HG03571 (cell line): ENCODE measurements around the gene TLCD5.

ENCODE experiments used
- ATAC-seq: cut with Tn5 transposase; IDR thresholded peaks from one replicate; pipeline ENCODE4 v1.9.1; 2021; ENCODE audit not compliant: unreplicated experiment

TLCD5 gene

GRCh38 chr11:120307476-120307875, 17.6 kb upstream of the TLCD5 start:
- no peak for ATAC-seq

- no peak for ATAC-seq
Measured at GRCh38 chr11:120308081-120308480, 17.0 kb upstream of the TLCD5 start.

GRCh38 chr11:120310870-120311269, 14.2 kb upstream of the TLCD5 start:
- no peak for ATAC-seq

GRCh38 chr11:120314861-120315260, 10.2 kb upstream of the TLCD5 start:
- no peak for ATAC-seq

- ATAC-seq = no peak
Measured at GRCh38 chr11:120316880-120317688, 8.0 kb upstream of the TLCD5 start.

GRCh38 chr11:120317689-120318480, 7.2 kb upstream of the TLCD5 start:
- ATAC-seq = no peak

GRCh38 chr11:120318906-120319305, 6.2 kb upstream of the TLCD5 start:
- no peak for ATAC-seq

- ATAC-seq = no peak
Measured at GRCh38 chr11:120326228-120326627, 1.1 kb downstream of the TLCD5 start.

GRCh38 chr11:120326845-120327281, 1.8 kb downstream of the TLCD5 start:
- ATAC-seq = no peak

GRCh38 chr11:120327311-120327710, 2.2 kb downstream of the TLCD5 start:
- no peak for ATAC-seq

- ATAC-seq = no peak
Measured at GRCh38 chr11:120329556-120329955, 4.5 kb downstream of the TLCD5 start.

GRCh38 chr11:120330045-120330444, 4.9 kb downstream of the TLCD5 start:
- ATAC-seq = no peak

- ATAC-seq = no peak
Measured at GRCh38 chr11:120331301-120331996, 6.3 kb downstream of the TLCD5 start.

- ATAC-seq = no peak
Measured at GRCh38 chr11:120332822-120333716, 8.0 kb downstream of the TLCD5 start.

- ATAC-seq = no peak
Measured at GRCh38 chr11:120333801-120334200, 8.7 kb downstream of the TLCD5 start.

- no peak for ATAC-seq
Measured at GRCh38 chr11:120334332-120334731, 9.2 kb downstream of the TLCD5 start.

GRCh38 chr11:120334894-120335462, 9.9 kb downstream of the TLCD5 start:
- ATAC-seq = no peak

- ATAC-seq = peak; percentile 14
Measured at GRCh38 chr11:120335556-120335907, 10.4 kb downstream of the TLCD5 start.

GRCh38 chr11:120335908-120336640, 11.0 kb downstream of the TLCD5 start, which contains the start of gene ARHGEF12:
Gene ARHGEF12 (plus strand): TSS chr11:120336413. CDS start chr11:120337244, 831 bp downstream.
- ATAC-seq = peak; percentile 67
